ENCODE results near the gene CHST4.

DNA sequence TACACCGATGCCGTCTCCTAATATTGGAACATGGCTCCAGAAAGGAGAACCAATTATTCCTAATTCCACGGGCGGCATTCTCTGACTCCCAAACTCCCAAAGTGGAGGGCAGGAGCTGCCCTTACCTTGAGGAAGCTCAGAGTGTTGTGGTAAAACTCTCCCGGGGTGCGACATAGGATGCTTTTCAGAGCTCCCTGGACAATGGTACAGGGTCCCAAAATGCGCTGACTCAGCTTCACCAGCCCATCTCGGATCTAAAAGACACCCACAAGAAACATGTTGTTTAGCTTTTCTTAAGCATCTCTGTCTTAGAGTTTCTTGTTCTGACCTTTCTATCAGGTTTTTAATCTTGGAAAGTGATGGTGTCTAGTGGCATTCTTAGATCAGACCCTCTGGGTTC lies 43.9 kb downstream of the CHST4 start:
- TF ChIP-seq, protein P1, sequence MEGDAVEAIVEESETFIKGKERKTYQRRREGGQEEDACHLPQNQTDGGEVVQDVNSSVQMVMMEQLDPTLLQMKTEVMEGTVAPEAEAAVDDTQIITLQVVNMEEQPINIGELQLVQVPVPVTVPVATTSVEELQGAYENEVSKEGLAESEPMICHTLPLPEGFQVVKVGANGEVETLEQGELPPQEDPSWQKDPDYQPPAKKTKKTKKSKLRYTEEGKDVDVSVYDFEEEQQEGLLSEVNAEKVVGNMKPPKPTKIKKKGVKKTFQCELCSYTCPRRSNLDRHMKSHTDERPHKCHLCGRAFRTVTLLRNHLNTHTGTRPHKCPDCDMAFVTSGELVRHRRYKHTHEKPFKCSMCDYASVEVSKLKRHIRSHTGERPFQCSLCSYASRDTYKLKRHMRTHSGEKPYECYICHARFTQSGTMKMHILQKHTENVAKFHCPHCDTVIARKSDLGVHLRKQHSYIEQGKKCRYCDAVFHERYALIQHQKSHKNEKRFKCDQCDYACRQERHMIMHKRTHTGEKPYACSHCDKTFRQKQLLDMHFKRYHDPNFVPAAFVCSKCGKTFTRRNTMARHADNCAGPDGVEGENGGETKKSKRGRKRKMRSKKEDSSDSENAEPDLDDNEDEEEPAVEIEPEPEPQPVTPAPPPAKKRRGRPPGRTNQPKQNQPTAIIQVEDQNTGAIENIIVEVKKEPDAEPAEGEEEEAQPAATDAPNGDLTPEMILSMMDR (IDR thresholded peaks at IDR 0.05), result no peak
- TF ChIP-seq EP300 (IDR thresholded peaks at IDR 0.05) (no peak), POLR2A (IDR thresholded peaks at IDR 0.05) (no peak), POLR2AphosphoS5 (IDR thresholded peaks at IDR 0.05) (no peak)
